GM03348 (cell line): ENCODE data around the gene COA8.
"Not testable (repeated sequence)": the region's sequence is repeated elsewhere in the genome, so short reads cannot be mapped to it uniquely, and the experiment has no call there.

ENCODE experiments used
- DNase-seq: peaks from one replicate; pipeline ENCODE4 v3.0.0; 2012; ENCODE audit warnings: low spot score

Gene COA8

DNA sequence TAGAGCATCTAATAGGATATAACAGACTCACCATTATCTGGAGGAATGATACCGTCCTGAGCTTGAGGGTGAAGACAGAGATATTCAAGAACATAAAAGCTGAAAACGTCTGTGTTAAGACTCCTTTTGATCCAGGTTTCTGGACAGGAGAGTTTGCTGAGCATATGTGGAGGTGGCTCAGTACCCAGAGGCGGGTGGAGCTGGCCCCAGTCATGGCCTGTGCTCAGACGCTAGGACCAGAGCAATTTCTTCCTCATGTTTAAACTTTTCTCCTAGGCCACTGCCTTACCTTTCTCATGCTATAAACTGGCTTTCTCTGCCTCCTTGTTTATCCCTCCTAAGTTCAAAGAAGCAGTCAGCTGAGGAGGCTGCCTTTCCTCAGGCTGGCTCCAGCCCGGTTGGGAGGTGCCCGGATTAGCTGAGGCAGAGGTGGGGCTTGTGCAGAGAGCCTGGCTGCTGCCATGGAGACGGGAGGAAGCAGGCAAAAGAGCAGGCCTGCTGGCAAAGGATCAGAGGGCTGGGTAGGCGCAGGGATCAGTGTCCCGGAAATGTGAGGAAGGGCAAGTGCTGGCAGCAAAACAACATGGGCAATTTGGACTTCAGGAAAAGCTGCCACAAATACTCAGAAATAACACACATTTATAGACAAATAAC, 13.7 kb downstream of the COA8 start:
- DNase-seq: peak; percentile 94

- DNase-seq: no peak
Observed at GRCh38 chr14:103578401-103579075, 15.8 kb downstream of the COA8 start.

GRCh38 chr14:103581206-103581605, 18.4 kb downstream of the COA8 start:
- DNase-seq: no peak

DNA sequence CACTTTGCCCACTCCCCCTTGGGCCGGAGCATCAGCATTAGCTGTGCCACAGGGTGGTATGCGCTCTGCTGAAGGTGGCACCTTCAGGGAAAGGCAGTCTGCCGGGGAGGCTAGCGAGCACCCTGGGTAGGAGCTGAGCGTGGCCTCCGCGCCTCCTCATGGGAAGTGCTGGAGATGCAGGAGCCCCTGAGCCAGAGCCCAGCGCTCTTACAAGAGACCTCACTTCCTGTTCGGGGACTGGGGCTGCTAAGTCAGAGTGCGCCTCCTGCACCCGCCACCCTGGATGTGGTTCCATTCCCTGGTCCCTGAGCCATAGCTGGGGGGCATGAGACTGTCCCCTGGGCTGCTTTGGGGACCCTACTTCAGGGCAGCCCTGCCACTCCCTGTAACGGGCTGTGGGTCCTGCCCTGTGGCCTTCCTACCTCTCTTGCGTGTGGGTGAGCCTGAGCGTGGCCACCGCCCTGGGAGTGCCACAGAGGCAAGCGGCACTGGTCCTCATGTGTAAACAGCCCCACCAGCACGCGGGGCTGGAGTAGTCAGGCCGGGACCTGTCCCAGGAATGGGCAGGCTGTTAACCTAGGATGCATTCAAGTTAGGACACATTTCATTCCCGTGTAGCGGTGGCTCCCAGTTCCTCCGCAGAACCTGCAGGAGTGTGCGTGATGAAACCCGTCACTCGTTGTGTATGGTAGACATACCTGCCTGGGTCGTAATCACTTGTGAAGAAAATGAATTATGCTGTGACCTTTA, 19.4 kb downstream of the COA8 start:
- DNase-seq: no peak

GRCh38 chr14:103584326-103584915, 21.7 kb downstream of the COA8 start:
- DNase-seq: no peak

DNA sequence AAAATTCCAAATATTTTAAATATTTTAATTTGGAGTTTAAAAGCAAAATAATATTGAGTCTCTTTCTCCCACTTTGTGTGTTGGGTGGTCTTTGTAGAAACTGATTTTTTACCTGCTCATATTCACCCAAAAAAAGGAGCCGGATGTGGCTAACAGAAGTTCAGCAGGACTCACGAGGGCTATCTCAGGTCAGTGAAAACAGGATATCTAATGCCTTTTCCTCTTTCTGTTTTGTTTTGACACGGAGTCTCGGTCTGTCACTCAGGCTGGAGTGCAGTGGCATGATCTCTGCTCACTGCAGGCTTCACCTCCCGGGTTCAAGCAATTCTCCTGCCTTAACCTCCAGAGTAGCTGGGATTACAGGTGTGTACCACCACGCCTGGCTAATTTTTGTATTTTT, 30.8 kb downstream of the COA8 start:
- DNase-seq: no peak

- no peak for DNase-seq
Observed at GRCh38 chr14:103594265-103594664, 31.5 kb downstream of the COA8 start.

GRCh38 chr14:103597623-103598377, 35.0 kb downstream of the COA8 start:
- peak; percentile 96 for DNase-seq

GRCh38 chr14:103600503-103600902, 37.7 kb downstream of the COA8 start:
- no peak for DNase-seq

GRCh38 chr14:103604620-103605019, 41.9 kb downstream of the COA8 start:
- no peak for DNase-seq

GRCh38 chr14:103606963-103607668, 44.4 kb downstream of the COA8 start:
- DNase-seq: peak; percentile 94

DNA sequence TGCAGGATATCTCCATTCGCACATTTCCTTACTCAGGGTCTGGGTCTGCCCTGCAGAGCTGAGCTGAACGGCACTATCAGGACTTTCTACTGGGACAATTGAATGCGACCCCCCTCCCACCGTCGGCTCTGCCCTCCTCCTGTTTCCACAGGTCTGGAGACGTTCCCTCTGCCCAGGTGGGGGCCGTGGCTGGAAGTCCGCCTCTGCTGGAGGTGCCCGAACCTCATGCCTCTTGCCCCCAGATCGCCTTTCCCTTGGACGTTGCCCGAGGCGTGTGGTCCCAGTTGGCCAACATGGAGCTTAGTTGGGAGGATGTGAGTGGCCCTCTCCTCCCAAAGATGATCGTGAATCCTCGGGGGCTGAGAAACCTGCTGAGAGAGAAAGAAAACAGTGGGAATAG, 45.1 kb downstream of the COA8 start:
- DNase-seq: no peak

DNA sequence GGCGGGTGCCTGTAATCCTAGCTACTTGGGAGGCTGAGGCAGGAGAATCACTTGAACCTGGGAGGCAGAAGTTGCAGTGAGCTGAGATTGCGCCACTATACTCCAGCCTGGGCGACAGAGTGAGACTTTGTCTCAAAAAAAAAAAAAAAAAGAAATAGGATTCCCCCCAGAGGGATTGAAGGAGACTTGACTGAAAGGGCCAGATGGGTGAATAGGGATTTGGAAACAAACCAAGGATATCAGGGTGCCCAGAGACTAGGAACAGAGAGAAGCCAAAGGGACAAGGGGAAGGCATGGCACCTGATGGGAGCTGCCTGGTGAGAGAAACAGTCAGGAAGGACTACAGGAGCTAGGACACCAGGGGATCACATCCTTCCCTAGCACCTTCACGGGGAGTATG, 46.3 kb downstream of the COA8 start:
- not testable (repeated sequence) for DNase-seq

- no peak for DNase-seq
Observed at GRCh38 chr14:103611215-103611614, 48.5 kb downstream of the COA8 start.

DNA sequence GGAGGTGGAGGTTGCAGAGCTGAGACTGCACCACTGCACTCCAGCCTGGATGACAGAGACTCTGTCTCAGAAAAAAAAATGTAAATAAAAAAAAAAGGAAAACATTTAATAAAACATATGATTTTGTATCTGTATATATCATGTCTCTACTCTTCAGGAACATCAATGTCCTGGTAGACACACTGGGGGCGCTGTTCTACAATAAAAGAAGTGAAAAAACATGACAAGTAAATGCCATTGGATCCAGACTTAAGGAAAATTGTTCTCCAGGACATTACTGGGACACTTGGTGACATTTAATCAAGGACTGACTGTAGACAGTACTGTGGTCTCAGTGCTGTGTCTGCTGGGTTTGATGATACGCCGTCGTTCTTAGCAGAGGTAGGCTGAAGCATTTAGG, 50.8 kb downstream of the COA8 start:
- no peak for DNase-seq

DNA sequence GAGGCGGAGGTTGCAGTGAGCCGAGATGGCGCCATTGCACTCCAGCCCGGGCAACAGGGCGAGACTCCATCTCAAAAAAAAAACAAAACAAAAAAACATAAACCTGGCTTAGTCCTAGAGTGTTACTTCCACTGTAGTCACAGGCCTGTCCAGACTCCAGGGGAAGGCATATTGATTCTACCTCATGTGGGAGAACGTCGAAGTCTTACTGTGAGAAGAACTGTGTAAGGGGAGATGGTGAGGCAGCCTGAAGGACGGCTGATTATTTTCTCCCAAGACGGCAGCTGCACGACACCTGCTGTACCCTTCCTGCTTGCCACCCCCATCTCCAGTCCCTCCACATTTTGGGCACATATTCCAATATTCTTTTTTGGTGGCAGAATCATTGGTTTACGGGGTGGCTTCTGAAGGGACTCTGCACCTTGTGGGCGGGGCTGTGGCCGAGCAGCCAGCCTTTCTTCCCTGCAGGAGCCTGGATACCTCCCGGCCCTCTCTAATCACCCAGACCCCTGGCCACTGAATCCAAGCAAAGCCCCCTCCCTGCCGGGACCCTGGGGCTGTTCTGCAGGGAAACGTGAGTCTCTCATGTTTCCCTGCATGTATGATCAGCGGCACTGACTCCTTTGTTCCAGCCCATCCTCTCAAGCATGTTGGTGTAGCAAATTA, 54.0 kb downstream of the COA8 start:
- no peak for DNase-seq

GRCh38 chr14:103619057-103619456, 56.3 kb downstream of the COA8 start:
- DNase-seq: no peak

DNA sequence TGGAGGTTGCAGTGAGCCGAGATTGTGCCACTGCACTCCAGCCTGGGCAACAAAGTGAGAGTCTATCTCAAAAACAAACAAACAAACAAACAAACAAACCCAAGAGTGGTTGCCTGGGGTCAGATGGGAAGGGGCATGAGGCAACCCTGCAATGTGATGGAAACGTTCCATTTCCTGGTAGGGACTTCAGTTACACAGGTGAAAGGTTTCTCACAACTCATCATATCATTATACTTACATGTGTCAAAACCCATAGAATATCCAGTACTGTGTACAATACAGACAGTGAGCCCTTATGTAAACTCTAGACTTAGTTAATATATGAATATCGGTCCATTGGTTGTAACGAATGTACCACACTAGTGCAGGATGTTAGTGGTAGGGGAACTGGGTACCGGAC, 59.1 kb downstream of the COA8 start:
- DNase-seq: no peak

GRCh38 chr14:103623308-103623707, 60.5 kb downstream of the COA8 start:
- DNase-seq: no peak

DNA sequence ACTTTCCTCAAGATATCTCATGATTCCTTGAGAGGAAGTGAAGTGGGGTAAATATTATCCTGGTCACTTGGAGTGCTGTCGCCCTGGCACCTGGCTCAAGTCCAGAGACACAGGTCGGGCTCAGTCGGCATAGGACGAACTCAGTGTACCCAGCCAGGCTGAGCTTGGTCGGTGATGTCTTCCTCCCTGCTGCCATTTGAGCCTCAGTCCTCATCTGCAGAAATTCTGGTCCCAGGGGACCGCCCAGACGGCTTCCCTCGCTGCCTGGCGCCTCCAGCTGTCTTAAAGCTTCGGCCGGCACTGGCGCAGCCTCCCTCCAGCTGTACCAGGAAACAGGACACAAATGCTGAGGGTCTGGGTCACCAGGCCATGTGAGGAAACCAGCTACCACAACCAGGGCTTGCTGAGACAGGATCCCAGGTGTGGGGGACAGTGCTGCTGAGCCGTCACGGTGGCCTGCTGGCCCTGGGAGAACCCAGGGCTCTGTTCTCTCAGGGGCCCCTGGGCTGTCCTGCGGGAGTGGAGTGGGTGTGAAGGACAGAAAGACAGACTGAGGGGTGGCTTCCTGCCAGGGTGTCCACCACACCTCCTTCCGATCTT, 61.2 kb downstream of the COA8 start:
- no peak for DNase-seq

- peak; percentile 89 for DNase-seq
Observed at GRCh38 chr14:103624860-103625259, 62.1 kb downstream of the COA8 start.
